ENCODE results near the gene RBM23.

Gene RBM23

GRCh38 chr14:22910916-22911315, 8.0 kb downstream of the RBM23 start:
- Histone ChIP-seq H3K27me3 (ENCODE audit: insufficient read depth, low read length) (no peaks in the 10 kb centered on the region), H3K4me1 (ENCODE audit: insufficient read depth, low read length) (no peaks in the 10 kb centered on the region), H3K4me3 (ENCODE audit: low read length) (no peak overlapping the region), H3K9me3 (ENCODE audit: insufficient read depth, low read depth, low read length) (no peaks in the 10 kb centered on the region), H3K36me3 (ENCODE audit: insufficient read depth, low read depth, low read length) (peaks cover 53% of the 10 kb centered on the region), H3K27ac (ENCODE audit: low read length) (no peak overlapping the region), H3K9ac (ENCODE audit: low read depth, low read length) (no peak overlapping the region)

- Histone ChIP-seq H3K9ac (ENCODE audit: low read depth, low read length) (no peak overlapping the region), H3K4me3 (ENCODE audit: low read length) (no peak overlapping the region), H3K27ac (ENCODE audit: low read length) (no peak overlapping the region), H3K27me3 (ENCODE audit: insufficient read depth, low read length) (no peaks in the 10 kb centered on the region), H3K9me3 (ENCODE audit: insufficient read depth, low read depth, low read length) (no peaks in the 10 kb centered on the region), H3K36me3 (ENCODE audit: insufficient read depth, low read depth, low read length) (peaks cover 75% of the 10 kb centered on the region), H3K4me1 (ENCODE audit: insufficient read depth, low read length) (no peaks in the 10 kb centered on the region)
Measured at GRCh38 chr14:22908601-22909000, 10.3 kb downstream of the RBM23 start.

GRCh38 chr14:22907429-22907828, 11.5 kb downstream of the RBM23 start:
- no peaks in the 10 kb centered on the region for H3K9me3 ChIP-seq (ENCODE audit: insufficient read depth, low read depth, low read length)
- no peak overlapping the region for H3K27ac ChIP-seq (ENCODE audit: low read length)
- no peak overlapping the region for H3K4me3 ChIP-seq (ENCODE audit: low read length)
- H3K36me3 ChIP-seq (ENCODE audit: insufficient read depth, low read depth, low read length), result peaks cover 86% of the 10 kb centered on the region
- no peaks in the 10 kb centered on the region for H3K4me1 ChIP-seq (ENCODE audit: insufficient read depth, low read length)
- H3K27me3 ChIP-seq (ENCODE audit: insufficient read depth, low read length), result no peaks in the 10 kb centered on the region
- H3K9ac ChIP-seq (ENCODE audit: low read depth, low read length), result no peak overlapping the region

GRCh38 chr14:22906073-22906472, 12.9 kb downstream of the RBM23 start:
- H3K27ac ChIP-seq (ENCODE audit: low read length), result no peak overlapping the region
- H3K36me3 ChIP-seq (ENCODE audit: insufficient read depth, low read depth, low read length), result peaks cover 90% of the 10 kb centered on the region
- no peak overlapping the region for H3K9ac ChIP-seq (ENCODE audit: low read depth, low read length)
- no peaks in the 10 kb centered on the region for H3K27me3 ChIP-seq (ENCODE audit: insufficient read depth, low read length)
- H3K4me1 ChIP-seq (ENCODE audit: insufficient read depth, low read length), result no peaks in the 10 kb centered on the region
- H3K9me3 ChIP-seq (ENCODE audit: insufficient read depth, low read depth, low read length), result no peaks in the 10 kb centered on the region
- no peak overlapping the region for H3K4me3 ChIP-seq (ENCODE audit: low read length)

- no peaks in the 10 kb centered on the region for H3K9me3 ChIP-seq (ENCODE audit: insufficient read depth, low read depth, low read length)
- H3K4me1 ChIP-seq (ENCODE audit: insufficient read depth, low read length), result no peaks in the 10 kb centered on the region
- no peak overlapping the region for H3K9ac ChIP-seq (ENCODE audit: low read depth, low read length)
- no peaks in the 10 kb centered on the region for H3K27me3 ChIP-seq (ENCODE audit: insufficient read depth, low read length)
- no peak overlapping the region for H3K27ac ChIP-seq (ENCODE audit: low read length)
- H3K4me3 ChIP-seq (ENCODE audit: low read length), result no peak overlapping the region
- H3K36me3 ChIP-seq (ENCODE audit: insufficient read depth, low read depth, low read length), result peaks cover 91% of the 10 kb centered on the region
Measured at GRCh38 chr14:22905627-22906026, 13.3 kb downstream of the RBM23 start.

GRCh38 chr14:22903742-22904087, 15.2 kb downstream of the RBM23 start:
- no peak overlapping the region for H3K27ac ChIP-seq (ENCODE audit: low read length)
- no peaks in the 10 kb centered on the region for H3K9me3 ChIP-seq (ENCODE audit: insufficient read depth, low read depth, low read length)
- peaks cover 7% of the 10 kb centered on the region; the same call in 1 of the 2 replicates for H3K4me1 ChIP-seq (ENCODE audit: insufficient read depth, low read length)
- peaks cover 79% of the 10 kb centered on the region for H3K36me3 ChIP-seq (ENCODE audit: insufficient read depth, low read depth, low read length)
- no peak overlapping the region for H3K4me3 ChIP-seq (ENCODE audit: low read length)
- H3K9ac ChIP-seq (ENCODE audit: low read depth, low read length), result no peak overlapping the region
- H3K27me3 ChIP-seq (ENCODE audit: insufficient read depth, low read length), result peaks cover 5% of the 10 kb centered on the region

GRCh38 chr14:22901799-22902198, 17.1 kb downstream of the RBM23 start:
- H3K4me1 ChIP-seq (ENCODE audit: insufficient read depth, low read length), result peaks cover 7% of the 10 kb centered on the region; the same call in 1 of the 2 replicates
- H3K36me3 ChIP-seq (ENCODE audit: insufficient read depth, low read depth, low read length), result peaks cover 61% of the 10 kb centered on the region
- H3K9ac ChIP-seq (ENCODE audit: low read depth, low read length), result no peak overlapping the region
- H3K27ac ChIP-seq (ENCODE audit: low read length), result no peak overlapping the region
- no peaks in the 10 kb centered on the region for H3K9me3 ChIP-seq (ENCODE audit: insufficient read depth, low read depth, low read length)
- peaks cover 24% of the 10 kb centered on the region for H3K27me3 ChIP-seq (ENCODE audit: insufficient read depth, low read length)
- H3K4me3 ChIP-seq (ENCODE audit: low read length), result no peak overlapping the region

- Histone ChIP-seq H3K4me3 (ENCODE audit: low read length) (no peak overlapping the region; the same call in 1 of the 2 replicates), H3K9ac (ENCODE audit: low read depth, low read length) (0 out of 2 replicates have a peak overlapping the region, but pooled peaks have one; percentile 36), H3K36me3 (ENCODE audit: insufficient read depth, low read depth, low read length) (peaks cover 45% of the 10 kb centered on the region), H3K9me3 (ENCODE audit: insufficient read depth, low read depth, low read length) (no peaks in the 10 kb centered on the region), H3K27ac (ENCODE audit: low read length) (no peak overlapping the region), H3K27me3 (ENCODE audit: insufficient read depth, low read length) (peaks cover 39% of the 10 kb centered on the region), H3K4me1 (ENCODE audit: insufficient read depth, low read length) (peaks cover 7% of the 10 kb centered on the region; the same call in 1 of the 2 replicates)
Measured at GRCh38 chr14:22900081-22900799, 18.7 kb downstream of the RBM23 start.

GRCh38 chr14:22898302-22899090, 20.5 kb downstream of the RBM23 start:
- Histone ChIP-seq H3K27me3 (ENCODE audit: insufficient read depth, low read length) (peaks cover 39% of the 10 kb centered on the region), H3K9me3 (ENCODE audit: insufficient read depth, low read depth, low read length) (no peaks in the 10 kb centered on the region), H3K27ac (ENCODE audit: low read length) (no peak overlapping the region), H3K9ac (ENCODE audit: low read depth, low read length) (no peak overlapping the region), H3K4me3 (ENCODE audit: low read length) (no peak overlapping the region), H3K4me1 (ENCODE audit: insufficient read depth, low read length) (peaks cover 7% of the 10 kb centered on the region; the same call in 1 of the 2 replicates), H3K36me3 (ENCODE audit: insufficient read depth, low read depth, low read length) (peaks cover 28% of the 10 kb centered on the region)

- no peak overlapping the region for H3K27ac ChIP-seq (ENCODE audit: low read length)
- H3K4me3 ChIP-seq (ENCODE audit: low read length), result no peak overlapping the region
- H3K36me3 ChIP-seq (ENCODE audit: insufficient read depth, low read depth, low read length), result peaks cover 17% of the 10 kb centered on the region
- H3K27me3 ChIP-seq (ENCODE audit: insufficient read depth, low read length), result peaks cover 39% of the 10 kb centered on the region
- H3K9me3 ChIP-seq (ENCODE audit: insufficient read depth, low read depth, low read length), result no peaks in the 10 kb centered on the region
- peaks cover 7% of the 10 kb centered on the region; the same call in 1 of the 2 replicates for H3K4me1 ChIP-seq (ENCODE audit: insufficient read depth, low read length)
- H3K9ac ChIP-seq (ENCODE audit: low read depth, low read length), result no peak overlapping the region
Measured at GRCh38 chr14:22897357-22897756, 21.6 kb downstream of the RBM23 start.

- Histone ChIP-seq H3K4me3 (ENCODE audit: low read length) (no peak overlapping the region), H3K9me3 (ENCODE audit: insufficient read depth, low read depth, low read length) (no peaks in the 10 kb centered on the region), H3K4me1 (ENCODE audit: insufficient read depth, low read length) (peaks cover 7% of the 10 kb centered on the region; the same call in 1 of the 2 replicates), H3K27me3 (ENCODE audit: insufficient read depth, low read length) (peaks cover 39% of the 10 kb centered on the region), H3K36me3 (ENCODE audit: insufficient read depth, low read depth, low read length) (peaks cover 11% of the 10 kb centered on the region), H3K27ac (ENCODE audit: low read length) (no peak overlapping the region), H3K9ac (ENCODE audit: low read depth, low read length) (no peak overlapping the region)
Measured at GRCh38 chr14:22896760-22897159, 22.2 kb downstream of the RBM23 start.

GRCh38 chr14:22896356-22896755, 22.6 kb downstream of the RBM23 start:
- Histone ChIP-seq H3K4me3 (ENCODE audit: low read length) (no peak overlapping the region), H3K9me3 (ENCODE audit: insufficient read depth, low read depth, low read length) (no peaks in the 10 kb centered on the region), H3K36me3 (ENCODE audit: insufficient read depth, low read depth, low read length) (peaks cover 7% of the 10 kb centered on the region), H3K27me3 (ENCODE audit: insufficient read depth, low read length) (peaks cover 39% of the 10 kb centered on the region), H3K9ac (ENCODE audit: low read depth, low read length) (no peak overlapping the region), H3K4me1 (ENCODE audit: insufficient read depth, low read length) (peaks cover 7% of the 10 kb centered on the region; the same call in 1 of the 2 replicates), H3K27ac (ENCODE audit: low read length) (no peak overlapping the region)

Data from iPS-20b (cell line).